ENCODE data around the gene BCL2A1.
"Not testable (repeated sequence)": the region's sequence is repeated elsewhere in the genome, so short reads cannot be mapped to it uniquely, and the experiment has no call there.

The BCL2A1 gene

DNA sequence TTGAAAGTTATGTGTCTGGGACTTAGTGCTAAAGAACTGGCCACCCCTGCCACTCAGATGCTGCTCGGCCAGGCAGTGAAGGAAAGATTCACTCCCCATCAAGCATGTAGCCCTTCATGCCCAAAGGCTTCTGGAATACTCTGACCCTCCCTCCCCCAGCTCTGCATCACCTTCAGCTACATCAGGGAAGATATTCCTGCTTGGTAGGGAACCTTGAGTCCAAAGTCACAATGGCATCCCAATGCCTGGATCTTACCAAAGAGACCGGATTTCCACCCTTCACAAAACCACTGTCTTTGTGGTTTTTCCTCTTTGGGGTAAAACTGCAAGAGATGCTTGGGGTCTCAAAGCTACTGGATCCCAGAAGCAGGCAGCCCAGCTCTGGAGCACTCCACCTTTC lies 18.2 kb upstream of the BCL2A1 start:
- DNase-seq (ENCODE audit: low read depth, low spot score) = no peak

- no peak for DNase-seq (ENCODE audit: low read depth, low spot score)
These were observed 17.6 kb upstream of the BCL2A1 start for GRCh38 chr15:79988448-79989117.

GRCh38 chr15:79987969-79988368 lies 17.0 kb upstream of the BCL2A1 start:
- no peak for DNase-seq (ENCODE audit: low read depth, low spot score)

DNA sequence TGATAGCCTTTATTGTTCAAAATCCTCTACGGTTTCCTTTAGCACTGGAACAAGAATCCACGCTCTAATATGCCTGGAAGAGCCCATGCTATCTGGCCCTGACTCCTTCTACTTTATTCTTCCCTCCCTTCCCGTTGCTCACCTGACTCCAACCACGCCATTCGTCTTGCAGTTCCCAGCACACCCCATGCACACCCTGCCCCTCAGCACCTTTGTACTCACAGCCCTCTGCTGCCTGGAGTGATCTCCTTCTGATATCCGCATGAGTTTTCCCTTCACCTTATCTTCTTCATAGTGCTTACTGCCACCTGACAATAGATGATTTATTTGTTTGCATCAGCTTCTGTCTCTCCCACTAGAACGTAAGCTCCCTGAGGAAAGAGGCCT lies 16.6 kb upstream of the BCL2A1 start:
- no peak for DNase-seq (ENCODE audit: low read depth, low spot score)

- no peak for DNase-seq (ENCODE audit: low read depth, low spot score)
These were observed 10.9 kb upstream of the BCL2A1 start for GRCh38 chr15:79981831-79982455.

DNA sequence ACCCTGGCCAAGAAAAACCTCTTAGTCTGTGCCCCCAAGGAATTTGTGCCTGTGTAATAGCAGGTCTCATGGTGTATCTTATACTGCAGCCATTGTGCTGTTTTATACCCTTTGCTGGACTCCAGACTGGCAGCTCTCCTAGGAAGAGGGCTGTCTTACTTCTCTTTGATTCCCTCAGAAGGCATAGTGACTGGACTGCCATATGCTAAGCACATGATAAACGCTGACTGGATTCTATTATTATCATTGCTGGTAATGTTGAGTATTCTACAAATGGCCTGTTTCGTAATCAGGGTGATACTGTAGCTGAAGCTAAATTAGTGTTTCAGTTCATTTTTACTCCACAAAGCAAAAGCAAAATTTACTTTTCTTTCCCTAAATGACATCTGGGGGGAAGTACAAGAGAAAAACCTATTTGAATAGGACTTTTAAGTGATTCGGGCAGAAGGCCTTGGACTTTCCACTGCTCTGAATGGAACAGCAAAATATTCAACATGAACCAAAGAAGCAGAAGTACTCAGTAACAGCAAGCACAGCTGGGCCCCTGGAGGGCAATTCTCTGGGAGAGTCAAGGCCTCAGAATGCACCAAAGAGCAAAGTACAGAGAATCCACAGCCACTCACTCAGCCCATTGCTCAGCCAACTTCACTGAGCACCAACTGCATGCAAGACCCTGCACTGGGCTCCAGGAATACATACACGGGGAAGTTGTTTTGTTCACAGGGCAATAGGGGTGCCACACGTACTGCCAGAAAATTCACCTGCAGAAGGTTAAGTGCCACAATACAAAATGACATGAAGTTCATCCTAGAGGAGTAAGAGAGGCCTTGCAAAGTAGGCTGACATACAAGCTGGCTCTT lies 7.9 kb upstream of the BCL2A1 start:
- no peak for DNase-seq (ENCODE audit: low read depth, low spot score)

GRCh38 chr15:79978260-79978654 lies 7.3 kb upstream of the BCL2A1 start:
- DNase-seq (ENCODE audit: low read depth, low spot score) = no peak

DNA sequence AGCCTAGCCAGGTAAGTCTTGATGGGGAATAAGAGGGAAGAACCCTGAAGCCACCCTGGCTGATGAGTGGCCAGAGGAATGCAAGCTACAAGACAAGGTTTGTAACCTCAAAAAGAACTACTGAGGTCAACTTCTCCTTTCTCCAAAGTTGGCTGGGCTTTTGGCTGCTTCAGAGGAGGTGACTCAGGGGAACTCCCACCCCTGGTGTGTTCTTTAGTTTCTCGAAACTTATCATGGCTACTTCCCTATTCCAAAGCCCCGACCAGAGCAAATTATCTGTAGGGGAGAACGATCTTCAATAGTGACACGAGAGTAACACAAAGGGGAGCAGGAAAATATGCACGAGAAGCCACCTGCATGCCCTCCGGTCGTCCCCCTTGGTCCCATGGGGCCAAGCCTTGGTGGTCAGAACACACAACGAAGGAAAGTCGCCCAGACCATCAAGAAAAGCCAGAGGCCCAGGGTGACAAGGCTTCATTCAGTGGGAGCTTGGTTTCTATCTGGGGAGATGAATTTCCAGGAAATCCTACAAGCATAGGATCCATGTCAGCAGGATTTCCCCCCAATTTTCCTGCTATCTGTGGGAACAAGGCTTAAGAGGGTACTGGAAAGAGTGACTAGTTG lies 6.5 kb upstream of the BCL2A1 start:
- DNase-seq (ENCODE audit: low read depth, low spot score) = no peak

- no peak for DNase-seq (ENCODE audit: low read depth, low spot score)
These were observed 2.6 kb upstream of the BCL2A1 start for GRCh38 chr15:79973456-79974195.

GRCh38 chr15:79972863-79973262 lies 1.9 kb upstream of the BCL2A1 start:
- DNase-seq (ENCODE audit: low read depth, low spot score) = no peak

- DNase-seq (ENCODE audit: low read depth, low spot score) = no peak
These were observed 815 bp downstream of the BCL2A1 start for GRCh38 chr15:79970181-79970580.

- DNase-seq (ENCODE audit: low read depth, low spot score) = no peak
These were observed 1.9 kb downstream of the BCL2A1 start for GRCh38 chr15:79969146-79969545.

GRCh38 chr15:79967298-79968182 lies 3.5 kb downstream of the BCL2A1 start:
- DNase-seq (ENCODE audit: low read depth, low spot score) = no peak

DNA sequence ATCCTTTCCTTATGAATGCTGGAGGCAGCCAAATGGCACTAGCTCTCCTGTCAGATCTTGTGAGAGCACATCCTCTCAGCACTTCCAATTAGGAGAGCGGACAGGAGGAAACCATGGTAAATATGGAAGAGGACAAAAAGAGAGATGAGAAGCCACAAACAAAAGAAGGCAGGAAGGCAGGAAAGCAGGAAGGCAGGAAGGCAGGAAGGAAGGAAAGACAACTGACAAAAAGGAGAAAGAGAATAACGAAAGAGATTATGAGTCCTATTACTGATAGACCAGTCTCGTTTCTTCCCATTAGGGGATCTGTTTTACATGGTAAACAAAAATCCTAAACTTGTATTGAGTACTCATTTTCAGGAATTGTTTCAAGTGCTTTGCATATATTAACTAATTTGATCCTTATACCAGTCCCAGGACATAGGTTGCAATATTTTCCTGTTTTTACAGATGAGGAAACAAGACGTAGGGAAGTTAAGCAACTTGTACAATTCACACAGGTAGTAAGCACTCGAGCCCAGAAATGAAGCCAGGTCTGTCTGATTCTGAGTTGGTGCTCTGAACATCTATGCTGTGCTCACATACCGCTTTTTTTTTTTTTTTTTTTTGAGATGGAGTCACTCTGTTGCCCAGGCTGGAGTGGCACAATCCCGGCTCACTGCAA lies 4.2 kb downstream of the BCL2A1 start:
- DNase-seq (ENCODE audit: low read depth, low spot score) = no peak

- no peak for DNase-seq (ENCODE audit: low read depth, low spot score)
These were observed 5.0 kb downstream of the BCL2A1 start for GRCh38 chr15:79965846-79966630.

GRCh38 chr15:79964232-79964805 lies 6.7 kb downstream of the BCL2A1 start:
- no peak for DNase-seq (ENCODE audit: low read depth, low spot score)

DNA sequence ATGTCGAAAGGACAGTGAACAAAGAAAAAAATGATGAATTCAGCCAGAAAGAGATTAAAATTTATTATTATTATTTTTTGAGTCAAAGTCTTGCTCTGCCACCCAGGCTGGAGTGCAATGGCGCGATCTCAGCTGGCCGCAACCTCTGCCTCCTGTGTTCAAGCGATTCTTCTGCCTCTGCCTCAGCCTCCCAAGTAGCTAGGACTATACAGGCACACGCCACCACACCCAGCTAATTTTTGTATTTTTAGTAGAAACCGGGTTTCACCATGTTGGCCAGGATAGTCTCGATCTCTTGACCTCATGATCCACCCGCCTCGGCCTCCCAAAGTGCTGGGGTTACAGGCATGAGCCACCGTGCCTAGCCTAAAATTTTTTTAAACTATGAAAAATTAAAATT lies 8.1 kb downstream of the BCL2A1 start:
- DNase-seq (ENCODE audit: low read depth, low spot score) = not testable (repeated sequence)

GRCh38 chr15:79962178-79962577 lies 8.8 kb downstream of the BCL2A1 start:
- DNase-seq (ENCODE audit: low read depth, low spot score) = no peak

Measured in ELF-1 (cell line).